ENCODE results near the gene LIPE.

The LIPE gene

DNA sequence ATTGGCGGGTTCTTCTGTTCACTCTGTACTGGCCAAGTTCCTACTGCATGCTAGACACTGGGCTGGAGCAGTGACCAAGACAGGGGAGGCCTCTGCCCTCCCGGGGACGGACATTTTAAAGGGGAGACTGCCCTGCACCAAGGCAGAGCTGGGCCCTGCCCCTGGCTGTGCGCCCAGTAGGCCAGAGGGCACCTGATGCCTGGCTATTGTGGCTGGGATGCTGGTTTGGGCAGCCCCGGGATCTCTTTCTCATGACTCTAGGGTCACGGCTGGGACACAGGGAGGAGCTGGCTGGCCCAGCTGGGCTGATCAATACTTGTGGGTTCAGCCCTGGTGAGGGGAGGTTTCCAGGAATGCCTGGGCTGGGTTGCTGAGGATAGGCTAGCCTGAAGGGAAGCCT is 17.7 kb downstream of the LIPE start:
- DNase-seq: no peak

DNA sequence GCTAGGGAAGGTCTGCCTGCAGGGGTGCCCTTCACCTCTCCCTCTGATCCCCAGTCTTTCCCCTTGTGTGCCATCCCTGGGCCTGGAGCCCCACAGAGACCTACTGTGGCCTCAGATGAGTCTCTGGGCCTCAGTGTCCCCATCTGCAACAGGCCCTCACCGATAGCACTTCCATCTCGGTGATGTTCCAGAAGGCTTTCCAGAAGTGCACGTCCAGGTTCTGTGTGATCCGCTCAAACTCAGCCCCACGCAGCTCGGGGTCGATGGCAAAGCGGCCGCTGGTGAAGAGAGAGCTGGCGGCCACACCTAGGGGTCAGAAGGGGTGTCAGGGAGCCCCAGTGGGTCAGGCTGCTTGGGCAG is 19.4 kb downstream of the LIPE start:
- no peak for DNase-seq

DNA sequence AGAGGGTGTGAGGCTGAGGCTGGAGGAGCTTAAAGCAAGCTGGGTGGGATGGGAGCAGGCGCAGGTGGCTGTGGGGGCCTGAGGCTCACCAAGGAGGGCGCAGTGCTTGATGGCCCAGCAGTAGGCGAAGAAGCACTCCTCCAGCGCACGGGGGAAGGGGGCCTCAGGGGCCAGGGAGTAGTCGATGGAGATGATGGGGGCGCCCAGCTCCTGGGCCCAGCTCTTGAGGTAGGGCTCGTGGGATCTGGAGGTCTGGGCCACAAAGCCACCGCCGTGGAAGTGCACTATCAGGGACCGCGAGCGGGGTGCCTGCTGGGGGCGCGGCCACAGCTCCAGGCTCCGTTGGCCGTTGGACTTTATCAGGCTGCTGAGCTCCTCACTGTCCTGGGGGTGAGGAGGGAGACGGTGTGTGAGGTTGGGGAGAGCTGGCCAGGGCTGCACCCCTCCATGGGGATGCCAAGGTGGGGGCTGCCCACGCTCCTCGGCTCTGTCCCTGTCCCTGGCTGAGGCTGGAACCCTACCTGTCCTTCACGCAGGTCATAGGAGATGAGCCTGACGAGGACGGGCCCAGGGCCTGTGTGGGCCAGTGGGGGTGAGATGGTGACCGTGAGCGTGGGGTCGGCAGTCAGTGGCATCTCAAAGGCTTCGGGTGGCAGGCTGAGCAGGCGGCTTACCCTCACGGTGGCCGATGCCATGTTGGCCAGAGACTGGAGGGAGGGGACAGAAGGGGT is 19.9 kb downstream of the LIPE start:
- no peak for DNase-seq

DNA sequence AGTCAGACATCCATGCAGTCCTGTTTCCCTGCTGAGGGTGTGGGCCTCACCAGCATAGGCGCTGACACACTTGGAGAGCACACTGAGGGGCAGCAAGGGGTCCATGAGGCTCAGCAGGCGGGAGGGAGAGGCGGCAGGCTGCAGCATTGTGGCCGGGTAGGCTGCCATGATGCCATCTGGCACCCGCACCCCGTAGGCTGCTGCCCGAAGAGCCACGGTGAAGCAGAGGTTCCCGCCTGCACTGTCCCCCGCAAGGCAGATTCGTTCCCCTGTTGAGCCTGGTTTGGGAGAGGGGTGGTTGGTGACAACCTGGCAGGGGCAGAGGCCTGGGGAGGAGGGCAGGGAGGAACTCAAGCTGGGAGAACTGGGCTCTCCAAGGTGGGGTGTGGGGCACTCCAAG is 21.1 kb downstream of the LIPE start:
- no peak for DNase-seq

DNA sequence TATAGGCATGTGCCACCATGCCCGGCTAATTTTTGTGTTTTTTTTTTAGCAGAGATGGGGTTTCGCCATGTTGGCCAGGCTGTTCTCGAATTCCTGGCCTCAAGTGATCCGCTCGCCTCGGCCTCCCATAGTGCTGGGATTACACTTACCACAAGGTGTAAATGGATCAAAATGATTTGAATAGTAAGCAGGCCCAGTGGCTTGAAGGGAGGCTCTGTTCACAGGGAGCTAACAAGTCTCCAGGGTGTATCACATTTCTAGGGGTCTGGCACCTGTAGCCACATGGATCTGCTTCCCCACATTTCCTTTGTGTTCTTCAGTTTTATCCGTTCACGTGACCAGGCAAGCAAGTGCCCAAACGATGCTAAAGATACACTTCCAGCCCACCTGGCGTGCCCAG is 23.6 kb downstream of the LIPE start:
- DNase-seq: no peak

DNA sequence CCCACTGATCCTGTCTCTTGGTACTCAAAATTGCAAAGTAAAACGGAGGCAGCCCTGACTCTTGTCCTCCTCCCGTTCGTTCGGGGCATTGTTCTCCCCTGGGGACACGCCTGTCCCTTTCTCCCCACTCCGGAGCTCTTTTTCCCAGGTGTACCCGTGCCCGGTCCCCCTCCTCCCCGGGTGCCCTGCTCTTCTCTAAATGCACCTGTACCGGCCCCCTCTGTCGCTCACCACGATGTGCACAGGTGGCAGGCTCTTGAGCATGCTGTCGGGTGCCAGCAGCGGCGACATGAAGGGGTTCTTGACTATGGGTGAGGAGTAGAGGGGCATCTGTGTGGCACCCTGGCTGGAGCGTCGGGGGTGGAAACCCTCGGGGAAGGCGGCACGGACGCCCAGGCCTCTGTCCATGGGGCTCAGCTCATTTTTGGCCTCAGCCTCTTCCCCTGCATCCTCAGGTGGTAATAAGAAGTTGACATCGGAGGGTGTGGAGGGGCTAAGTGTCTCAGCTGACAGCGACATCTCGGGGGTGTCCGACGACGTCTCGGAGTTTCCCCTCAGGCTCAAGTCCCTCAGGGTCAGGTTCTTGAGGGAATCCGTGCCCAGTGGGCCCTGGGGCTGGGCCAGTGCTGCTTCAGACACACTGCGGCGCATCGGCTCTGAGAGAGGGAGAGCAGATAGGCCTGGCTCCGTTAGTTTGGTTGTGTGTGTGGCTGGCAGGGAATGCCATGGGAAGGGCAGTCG is 24.6 kb downstream of the LIPE start:
- DNase-seq: no peak

DNA sequence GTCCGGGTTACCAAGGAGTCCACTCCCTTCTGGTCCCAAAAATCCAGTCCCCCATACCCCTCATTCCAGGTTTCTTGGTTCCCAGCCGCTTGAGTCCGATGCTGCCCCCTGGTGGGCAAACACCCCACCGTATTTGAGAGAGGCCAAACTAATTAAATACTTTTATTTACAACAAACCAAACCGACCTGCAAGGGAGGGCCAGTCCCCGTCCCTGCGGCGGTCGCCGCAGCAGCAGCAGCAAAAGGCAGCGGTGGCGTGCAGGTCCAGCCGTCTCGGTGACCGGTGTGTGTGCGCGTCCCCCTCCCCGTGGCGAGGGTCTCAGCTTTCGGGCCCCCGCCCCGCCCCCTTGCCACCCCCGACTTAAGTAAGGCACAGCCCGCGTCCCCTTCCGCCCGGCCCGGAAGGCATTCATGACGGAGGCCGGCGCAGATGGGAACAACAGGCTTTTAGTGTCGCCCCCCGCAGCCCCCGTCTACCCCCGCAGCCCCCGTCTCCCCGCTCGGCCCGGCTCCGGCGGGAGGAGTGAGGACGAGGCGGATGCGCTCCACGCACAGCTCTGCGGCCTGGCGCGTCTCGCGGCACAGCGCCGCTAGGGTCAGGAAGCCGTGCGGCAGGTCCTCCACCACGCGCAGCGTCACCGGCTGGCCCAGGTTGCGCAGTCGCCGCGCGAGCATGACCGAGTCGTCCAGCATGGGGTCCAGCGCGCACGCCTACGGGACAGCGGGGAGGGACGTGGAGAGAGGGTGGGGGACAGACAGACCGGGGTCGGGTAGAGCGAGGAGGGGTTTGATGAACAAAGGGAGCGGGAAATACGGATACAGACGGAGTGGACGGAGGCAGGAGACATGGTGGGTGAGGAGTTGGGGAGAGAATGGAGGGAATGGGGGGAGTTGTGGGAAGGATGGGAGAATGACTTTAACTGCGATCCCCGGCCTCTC is 25.6 kb downstream of the LIPE start:
- DNase-seq: peak; percentile 27 to 86

DNA sequence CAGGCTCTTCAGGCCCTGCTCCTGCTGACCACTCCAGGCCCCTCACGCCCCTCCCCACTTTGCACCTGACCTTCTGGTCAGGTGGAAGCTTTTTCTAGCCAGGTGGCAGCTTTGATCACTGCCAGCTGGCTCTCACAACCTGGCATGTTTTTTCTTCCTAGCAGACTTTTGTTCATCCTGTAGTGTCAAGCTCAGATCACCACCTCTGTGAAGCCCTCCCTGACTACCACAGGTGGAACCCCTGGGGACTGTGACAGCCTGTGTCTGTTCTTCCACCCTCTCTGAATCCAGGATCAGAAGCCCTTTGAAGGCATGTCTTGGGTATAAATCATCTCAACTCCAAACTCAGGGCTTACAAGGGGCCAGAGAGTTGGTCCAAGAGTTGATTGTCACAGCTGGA is 26.8 kb downstream of the LIPE start:
- DNase-seq: no peak

DNA sequence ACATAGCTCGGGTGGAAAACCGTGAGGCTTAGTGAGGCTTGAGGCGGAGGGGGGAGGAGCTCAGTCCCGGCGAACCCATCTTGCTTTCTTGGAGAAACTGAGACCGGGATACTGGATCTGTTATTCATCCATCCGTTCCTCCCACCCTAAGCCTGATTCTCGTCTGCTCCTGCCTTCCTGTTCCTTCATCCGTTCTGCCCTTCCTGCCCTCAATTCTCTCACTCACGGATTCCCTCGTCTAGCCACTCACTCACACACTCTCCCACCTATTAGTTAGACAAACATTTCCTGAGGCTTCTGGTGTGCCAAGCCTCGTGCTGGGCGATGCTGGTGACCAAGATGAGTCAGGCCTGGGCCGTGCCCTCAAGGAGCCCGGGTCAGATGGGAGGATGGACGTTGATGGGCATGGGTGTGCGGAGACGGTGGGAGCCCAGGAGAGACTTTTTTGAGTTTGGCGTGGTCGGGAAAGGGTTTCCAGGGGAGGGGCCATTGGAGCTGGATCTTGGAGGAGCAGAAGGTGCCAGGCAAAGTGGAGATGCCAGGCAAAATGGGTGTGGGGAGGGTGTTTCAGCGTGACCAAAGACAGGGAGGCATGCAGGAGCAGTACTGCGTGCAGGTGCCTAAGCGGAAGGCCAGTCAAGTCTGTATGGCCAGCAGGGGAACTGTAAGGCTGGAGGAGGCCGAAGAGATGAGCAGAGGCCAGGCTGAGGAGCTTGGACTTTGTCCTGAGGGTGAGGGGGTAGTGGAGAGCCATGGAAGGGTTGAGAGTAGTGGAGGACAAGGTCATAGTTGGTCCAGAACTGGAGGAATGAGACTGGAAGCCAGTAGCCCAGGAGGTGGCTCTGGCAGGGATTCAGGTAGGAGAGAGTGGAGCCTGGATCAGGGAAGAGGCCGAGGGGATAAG is 29.7 kb downstream of the LIPE start:
- DNase-seq: peak in 1 of 2 donors; percentile 14

DNA sequence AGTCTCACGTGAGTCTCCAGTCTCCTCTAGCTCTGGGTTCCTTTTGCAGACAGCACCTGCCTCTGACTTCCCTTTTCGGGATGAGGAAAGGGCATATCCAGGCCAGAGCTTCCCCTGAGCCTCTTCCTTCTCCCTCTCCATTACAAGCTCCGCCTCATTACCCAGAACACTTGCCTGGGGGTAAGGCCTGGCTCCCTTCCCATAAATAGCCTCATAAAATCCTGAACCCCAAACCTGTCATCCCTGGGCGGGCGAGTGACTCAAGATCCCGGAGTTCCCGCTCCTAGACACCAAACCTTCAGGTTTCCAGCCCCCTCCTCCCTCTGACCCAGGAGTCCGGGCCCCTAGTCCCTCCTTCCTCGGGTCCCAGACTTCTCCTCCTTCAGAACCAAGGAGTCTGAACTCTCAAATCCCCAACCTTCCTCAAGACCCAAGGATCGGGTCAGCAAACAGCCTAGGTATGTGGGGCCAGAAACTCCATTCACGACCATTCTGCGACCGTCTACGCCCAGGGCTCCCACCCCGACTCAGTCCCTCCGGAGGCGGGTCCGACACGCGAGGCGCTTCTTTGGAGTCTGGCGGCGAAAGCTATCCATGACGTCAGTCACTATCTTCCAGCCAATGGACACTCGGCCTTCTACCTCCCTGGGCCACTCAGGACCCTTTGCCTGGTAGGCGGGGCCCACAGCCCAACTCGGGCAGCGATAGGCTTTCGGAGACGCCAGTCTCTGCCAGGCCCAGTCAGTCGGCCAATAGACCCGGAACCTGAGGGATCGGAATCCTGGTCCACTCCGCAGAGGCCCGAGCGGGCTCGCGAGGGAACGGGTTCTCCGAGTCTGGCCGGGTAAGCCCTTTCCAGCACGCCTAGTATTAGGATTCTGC is 30.6 kb downstream of the LIPE start:
- DNase-seq: peak; percentile 98 to 100

DNA sequence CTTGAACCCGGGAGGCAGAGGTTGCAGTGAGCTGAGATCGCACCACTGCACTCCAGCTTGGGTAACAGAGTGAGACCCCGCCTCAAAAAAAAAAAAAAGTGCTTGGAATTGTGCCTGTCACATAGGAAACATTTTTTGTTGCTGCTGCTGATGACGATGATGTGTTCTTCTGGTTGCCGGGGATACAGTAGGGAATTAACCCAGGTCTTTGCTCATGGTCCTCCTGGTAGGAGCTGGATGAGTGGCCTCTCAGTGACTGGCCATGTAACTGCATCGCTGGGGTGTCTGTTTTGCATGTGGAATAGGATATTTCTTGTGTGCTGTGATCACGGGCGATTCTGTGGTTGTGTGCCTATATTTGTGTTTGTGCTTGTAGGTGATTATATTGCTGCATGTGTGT is 32.4 kb downstream of the LIPE start:
- DNase-seq: no peak

DNA sequence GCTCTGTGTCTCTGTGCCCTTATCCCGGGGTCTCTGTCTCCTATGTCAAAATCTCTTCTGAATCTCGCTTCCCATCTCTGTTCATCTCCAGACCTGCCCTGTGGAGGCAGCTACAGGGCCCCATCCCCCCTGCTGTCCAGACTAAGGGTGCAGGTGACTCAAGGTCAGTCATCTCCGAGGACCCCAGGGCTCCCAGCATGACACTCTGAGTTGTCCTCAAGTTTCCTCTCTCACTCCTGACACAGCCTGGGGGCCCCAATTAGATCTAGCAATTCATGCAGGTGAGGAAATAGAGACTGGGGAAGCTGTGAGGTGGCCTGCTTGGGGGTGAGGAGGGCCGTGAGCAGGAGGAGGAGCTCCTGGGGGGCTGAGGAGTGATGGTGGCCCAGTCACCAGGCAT is 35.0 kb downstream of the LIPE start:
- DNase-seq: no peak

DNA sequence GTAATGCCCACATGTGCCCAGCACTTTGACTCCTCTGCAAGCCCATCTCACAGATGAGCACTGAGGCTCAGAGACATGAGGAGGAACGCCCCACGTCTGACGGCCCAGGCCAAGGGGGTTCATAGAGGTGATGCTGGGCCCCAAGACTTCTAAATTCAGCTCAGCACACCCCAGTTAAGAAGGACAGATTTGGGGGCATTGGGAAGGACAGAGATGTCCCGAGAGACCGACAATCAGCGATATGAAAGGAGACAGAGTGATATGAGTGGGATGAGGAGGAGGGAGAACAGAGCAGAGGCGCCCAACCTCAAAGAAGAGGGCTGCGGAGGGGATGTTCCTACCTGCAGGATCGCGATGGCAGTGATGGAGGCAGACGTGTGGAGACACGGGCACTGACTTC is 37.3 kb downstream of the LIPE start, which contains the start of gene CNFN:
Gene CNFN, minus strand, starts transcription at position 399 of the 400 bp plus-strand sequence. CDS start 1,260 bp downstream, outside the sequence.
- DNase-seq: no peak

DNA sequence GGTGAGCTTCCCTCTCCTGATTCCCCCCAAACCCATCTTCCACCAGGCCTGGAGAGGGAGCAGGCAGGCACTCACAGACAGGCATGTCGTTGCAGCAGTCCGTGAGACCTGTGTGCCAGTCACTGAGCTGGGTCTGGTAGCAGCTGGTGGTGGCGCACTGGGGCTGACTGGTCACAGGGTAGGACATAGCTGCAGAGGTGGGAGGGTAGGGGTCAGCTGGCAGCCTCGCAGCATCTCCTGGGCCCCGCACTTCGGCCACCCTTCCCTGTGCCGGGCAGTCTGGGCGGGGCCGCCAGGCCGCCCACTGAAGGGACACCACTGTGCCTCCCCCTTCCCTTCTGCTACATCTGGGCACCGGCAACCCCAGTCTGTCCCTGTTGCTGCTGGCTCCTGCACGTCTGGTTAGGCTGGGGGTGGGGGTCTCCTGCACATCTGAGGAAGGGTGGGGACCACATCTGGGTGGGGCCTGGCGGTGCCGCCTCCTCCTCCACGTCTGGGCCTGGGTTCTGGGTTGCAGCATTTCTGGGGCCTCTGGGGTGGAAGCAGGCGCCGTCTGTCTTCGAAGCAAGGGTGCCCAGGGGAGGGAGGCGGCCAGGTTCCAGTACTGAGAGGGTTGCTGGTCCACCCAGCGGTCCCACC is 38.2 kb downstream of the LIPE start:
- no peak for DNase-seq

DNA sequence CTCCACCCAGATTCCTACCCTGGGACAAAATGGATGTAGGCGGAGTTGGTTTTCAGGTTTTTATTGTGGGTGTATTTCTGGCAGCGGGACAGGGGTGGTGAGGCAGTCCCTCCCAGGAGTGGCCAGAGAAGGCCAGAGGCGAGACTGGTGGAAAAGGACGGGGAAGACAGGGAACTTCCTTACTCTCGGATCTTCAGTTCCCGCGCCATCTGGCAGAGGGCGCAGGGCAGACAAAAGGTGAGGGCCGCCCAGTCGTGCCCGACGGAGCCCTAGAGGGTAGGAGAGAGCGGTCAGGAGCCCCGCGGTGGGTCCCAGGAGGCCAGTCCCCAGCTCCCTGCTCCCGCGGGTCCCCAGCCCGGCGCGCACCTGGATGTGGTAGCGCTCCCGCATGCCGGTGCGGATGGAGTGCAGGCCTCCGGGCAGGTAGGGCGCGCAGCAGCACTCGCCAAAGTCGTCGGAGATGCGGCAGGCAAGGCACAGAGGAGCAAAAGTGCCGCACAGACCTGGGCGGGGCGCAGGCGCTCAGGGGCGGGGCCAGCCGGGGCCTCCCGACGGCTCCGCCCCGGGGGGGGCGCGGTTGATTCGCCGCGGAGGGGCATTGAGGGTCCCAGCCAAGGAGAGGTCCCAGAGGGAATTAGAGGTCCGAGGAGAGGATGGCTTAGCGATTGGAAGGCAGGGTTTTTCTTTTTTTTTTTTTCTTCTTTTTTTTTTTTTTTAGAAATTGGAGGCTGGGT is 40.0 kb downstream of the LIPE start:
- peak; percentile 46 to 60 for DNase-seq

DNA sequence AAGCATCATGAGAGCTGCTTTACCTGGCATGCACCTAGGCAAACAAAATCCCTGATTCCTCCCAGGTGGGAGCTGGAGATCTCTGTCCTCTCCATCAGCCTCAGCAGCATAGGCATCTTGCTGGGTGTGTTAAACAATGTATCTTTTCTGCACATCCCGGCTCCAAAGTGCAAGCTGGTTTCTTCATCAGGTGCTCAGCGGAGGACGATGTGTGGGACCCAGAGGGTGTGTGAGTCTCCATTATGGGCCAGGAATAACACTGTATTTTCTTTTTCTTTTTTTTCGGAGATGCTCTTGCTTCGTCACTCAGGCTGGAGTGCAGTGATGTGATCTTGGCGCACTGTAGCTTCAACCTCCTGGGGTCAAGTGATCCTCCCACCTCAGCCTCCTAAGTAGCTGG is 47.0 kb downstream of the LIPE start:
- no peak for DNase-seq

DNA sequence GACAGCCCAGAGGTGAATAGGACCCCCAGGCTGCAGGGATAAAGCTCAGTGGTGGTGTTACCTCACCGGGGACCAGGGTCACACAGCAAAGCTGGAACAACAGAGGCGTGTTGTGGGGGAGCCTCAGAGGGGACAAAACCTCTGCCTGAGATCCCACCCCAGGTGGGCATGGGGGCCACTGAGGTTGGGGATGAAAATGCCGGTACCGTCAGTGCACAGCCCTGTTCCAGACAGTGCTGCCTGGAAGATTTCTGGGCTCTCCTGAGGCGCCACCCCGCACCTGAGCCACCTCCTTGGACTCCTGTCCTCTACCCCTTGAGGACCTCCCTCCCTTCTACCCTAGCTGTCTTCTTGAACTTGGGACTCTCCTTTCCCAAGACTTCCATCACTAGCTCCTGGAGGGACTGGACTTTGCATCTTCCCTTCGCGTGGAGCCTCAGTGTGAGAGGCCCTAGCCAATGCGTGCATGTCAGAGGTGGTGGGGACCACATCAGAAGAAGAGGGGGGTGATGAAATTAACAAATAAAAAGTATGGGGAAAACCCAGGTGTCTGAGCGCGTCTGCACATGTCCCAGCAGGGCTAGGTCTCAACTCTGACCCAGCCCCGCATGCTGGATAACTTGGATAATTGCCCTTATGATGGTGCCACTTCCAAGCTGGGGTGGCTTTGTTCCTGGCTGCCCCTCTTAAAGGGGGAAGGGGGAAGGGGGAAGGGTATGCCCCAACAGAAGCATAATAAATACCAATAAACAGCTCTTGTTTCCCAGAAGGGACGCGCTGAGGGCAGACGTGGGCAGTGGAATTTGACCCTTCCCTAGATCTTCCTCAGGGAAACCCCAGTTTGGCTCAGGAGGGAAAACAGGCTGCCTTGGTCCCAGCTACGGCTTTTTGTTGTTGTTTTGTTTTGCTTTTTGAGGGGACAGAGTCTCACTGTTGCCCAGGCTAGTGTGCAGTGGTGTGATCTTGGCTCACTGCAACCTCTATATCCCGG is 48.7 kb downstream of the LIPE start:
- DNase-seq: no peak

DNA sequence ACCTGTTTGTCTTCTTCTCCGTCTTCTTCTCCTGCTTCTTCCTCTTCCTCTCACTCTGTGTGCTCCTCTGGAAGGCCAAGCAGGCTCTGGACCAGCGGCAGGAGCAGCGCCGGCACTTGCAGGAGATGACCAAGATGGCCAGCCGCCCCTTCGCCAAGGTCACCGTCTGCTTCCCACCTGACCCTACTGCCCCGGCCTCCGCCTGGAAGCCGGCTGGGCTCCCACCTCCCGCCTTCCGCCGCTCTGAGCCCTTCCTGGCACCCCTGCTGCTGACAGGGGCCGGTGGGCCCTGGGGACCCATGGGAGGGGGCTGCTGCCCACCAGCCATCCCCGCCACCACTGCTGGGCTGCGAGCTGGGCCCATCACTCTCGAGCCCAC is 51.0 kb downstream of the LIPE start:
- no peak for DNase-seq
